Measurements from ENCODE around the gene ZCCHC7. TPM values are rescaled to one million over a fixed set of nuclear protein-coding genes. Genes with fewer than 3 reads are reported as not detected.

ZCCHC7 gene
- total and polyA plus RNA-seq, 9 of the 15 experiments (the other 6 are each of a cell fraction or from before 2014, with no cell fraction given) = 34.1 to 68.9 (median 48.8) TPM

- Histone ChIP-seq H4K20me1 (replicated peaks; ENCODE audit: control insufficient read depth, insufficient read depth, low read length) (no peaks in the 10 kb centered on the region), H3K27me3 (ENCODE audit: control insufficient read depth in 2 of 2, insufficient read depth in 2 of 2, low read length in 2 of 2) (no peaks in the 10 kb centered on the region), H2AFZ (ENCODE audit: low read depth, low read length) (no peak overlapping the region), H3K36me3 (ENCODE audit: control insufficient read depth, insufficient read depth, low read length) (peaks cover 12% of the 10 kb centered on the region; the same call in 2 of the 3 replicates), H3K4me1 (replicated peaks in 1 of 2; ENCODE audit: control insufficient read depth in 2 of 2, insufficient read depth in 2 of 2, low read length in 2 of 2) (peaks cover 0 to 15% of the 10 kb centered on the region in 2 experiments; a peak in 2 of 5 replicates), H3K4me3 (no peak overlapping the region), H3K4me2 (ENCODE audit: insufficient read depth, low read length) (no peak overlapping the region), H3K9me3 (replicated peaks; ENCODE audit: control insufficient read depth, insufficient read depth, low read depth, low read length) (no peaks in the 10 kb centered on the region), H3K79me2 (ENCODE audit: control insufficient read depth, insufficient read depth, low read length) (peaks cover 15% of the 10 kb centered on the region; the same call in 2 of the 3 replicates), H3K9ac (ENCODE audit: insufficient read depth in 1 of 2, low read depth in 2 of 2, low read length in 2 of 2) (no peak overlapping the region), H3K27ac (ENCODE audit: extremely low read depth, low read depth, low read length) (no peak overlapping the region), H3K9me1 (ENCODE audit: control insufficient read depth, insufficient read depth, low read length) (no peaks in the 10 kb centered on the region)
- CTCF ChIA-PET (ENCODE audit: low intra/inter-chr PET ratio) = no interaction called here
- in situ Hi-C loops (cut with MboI) (no loop called here), intact Hi-C loops (cut with micrococcal nuclease) (no loop called here)
- FAIRE-seq = no peak
- ATAC-seq = no peak
- POLR2A ChIA-PET = no interaction called here
- no TSS peak for BruUV-seq (replicated peaks)
- DNase-seq (ENCODE audit: extremely low read depth in 1 of 4, low spot score in 3 of 4) = no peak
- WGBS (ENCODE audit: insufficient coverage, low coverage, missing lambda C conversion rate) = 86% methylated on average over 1 of the region's 1 CpG
- TF ChIP-seq ARNT (IDR thresholded peaks at IDR 0.05) (no peak), MYC (IDR thresholded peaks at IDR 0.05; ENCODE audit: low read depth, low read length) (no peak), MYC (CRISPR knock-in tag; IDR thresholded peaks at IDR 0.05; ENCODE audit: borderline replicate concordance, low read depth) (no peak), RNF219 (CRISPR knock-in tag; IDR thresholded peaks at IDR 0.05) (no peak), OTX1 (CRISPR knock-in tag; IDR thresholded peaks at IDR 0.05) (no peak), TSC22D4 (tag; IDR thresholded peaks at IDR 0.05) (no peak), RERE (CRISPR knock-in tag; IDR thresholded peaks at IDR 0.05; ENCODE audit: borderline replicate concordance) (no peak), GATAD2B (IDR thresholded peaks at IDR 0.05; ENCODE audit: borderline replicate concordance) (no peak), RUNX1 (IDR thresholded peaks at IDR 0.05; ENCODE audit: low read depth) (no peak), ZBTB12 (CRISPR knock-in tag; IDR thresholded peaks at IDR 0.05) (no peak), ZEB2 (IDR thresholded peaks at IDR 0.05) (no peak), ILF3 (IDR thresholded peaks at IDR 0.05; ENCODE audit: borderline replicate concordance) (no peak), SNIP1 (IDR thresholded peaks at IDR 0.05; ENCODE audit: low read depth) (no peak), HIVEP1 (CRISPR knock-in tag; IDR thresholded peaks at IDR 0.05) (no peak), BRCA1 (IDR thresholded peaks at IDR 0.05) (no peak), BRCA1 (CRISPR knock-in tag; IDR thresholded peaks at IDR 0.05) (no peak), ZNF766 (CRISPR knock-in tag; conservative IDR thresholded peaks at IDR 0.05) (no peak), ZC3H11A (IDR thresholded peaks at IDR 0.05; ENCODE audit: low read depth, low read length) (no peak)
These were observed 211.5 kb downstream of the ZCCHC7 start for GRCh38 chr9:37331871-37332270.
